ENCODE measurements around the gene PRRG1.

GRCh38 chrX:37331546-37331945 is 17.6 kb upstream of the PRRG1 start:
- no peak for TF ChIP-seq CTCF (conservative IDR thresholded peaks at IDR 0.05)
- no peak for TF ChIP-seq ZFX (IDR thresholded peaks at IDR 0.05)
